ENCODE data around the gene ZNF816.
"Not testable (repeated sequence)": the region's sequence is repeated elsewhere in the genome, so short reads cannot be mapped to it uniquely, and the experiment has no call there.

ZNF816 gene

GRCh38 chr19:52924641-52925040, 38.0 kb downstream of the ZNF816 start:
- not testable (repeated sequence) for DNase-seq (ENCODE audit: low read depth in 2 of 2)

- DNase-seq (ENCODE audit: low read depth in 2 of 2) = no peak
Observed at GRCh38 chr19:52923778-52924593, 38.7 kb downstream of the ZNF816 start.

GRCh38 chr19:52922841-52923777, 39.6 kb downstream of the ZNF816 start, which contains the start of gene ZNF888:
Gene ZNF888, minus strand, starts transcription at chr19:52923428. Its CDS starts 5,555 bp downstream, at chr19:52917873.
- DNase-seq (ENCODE audit: low read depth in 2 of 2) = peak; percentile 72 to 73

DNA sequence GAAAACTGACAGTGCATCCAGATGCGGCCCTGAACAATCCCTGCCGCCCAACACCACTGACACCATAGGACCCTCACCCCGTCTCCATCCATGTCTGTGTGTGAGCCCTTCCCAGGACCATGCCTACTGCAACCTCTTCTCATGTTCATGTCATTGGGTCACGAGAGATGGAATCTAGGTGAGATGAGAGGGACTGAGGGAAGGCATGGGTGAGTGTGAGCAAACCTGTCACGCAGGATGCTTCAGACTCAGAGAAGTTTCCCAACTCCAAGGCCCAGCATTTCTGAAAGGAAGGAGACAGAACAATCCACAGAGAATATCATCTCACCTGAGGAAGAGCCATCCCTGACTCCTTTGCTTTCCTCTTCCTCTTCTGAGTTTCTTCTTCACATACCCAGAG, 45.1 kb downstream of the ZNF816 start:
- DNase-seq (ENCODE audit: low read depth in 2 of 2) = no peak

DNA sequence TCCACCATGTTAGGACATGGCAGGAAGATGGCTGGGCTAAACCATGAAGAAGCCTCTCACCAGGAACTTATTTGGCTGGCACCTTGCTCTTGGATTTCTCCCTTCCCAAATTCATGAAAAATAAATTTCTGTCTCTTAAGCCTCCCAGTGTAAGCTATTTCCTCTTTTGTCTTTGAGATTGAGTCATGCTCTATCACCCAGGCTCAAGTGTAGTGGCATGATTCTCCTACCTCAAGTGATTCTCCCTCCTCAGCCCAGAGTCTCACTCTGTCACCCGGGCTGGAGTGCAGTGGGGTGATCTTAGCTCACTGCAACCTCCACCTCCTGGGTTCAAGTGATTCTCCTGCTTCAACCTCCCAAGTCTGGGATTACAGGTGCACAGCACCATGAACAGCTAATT, 52.0 kb downstream of the ZNF816 start:
- no peak for DNase-seq (ENCODE audit: low read depth in 2 of 2)

DNA sequence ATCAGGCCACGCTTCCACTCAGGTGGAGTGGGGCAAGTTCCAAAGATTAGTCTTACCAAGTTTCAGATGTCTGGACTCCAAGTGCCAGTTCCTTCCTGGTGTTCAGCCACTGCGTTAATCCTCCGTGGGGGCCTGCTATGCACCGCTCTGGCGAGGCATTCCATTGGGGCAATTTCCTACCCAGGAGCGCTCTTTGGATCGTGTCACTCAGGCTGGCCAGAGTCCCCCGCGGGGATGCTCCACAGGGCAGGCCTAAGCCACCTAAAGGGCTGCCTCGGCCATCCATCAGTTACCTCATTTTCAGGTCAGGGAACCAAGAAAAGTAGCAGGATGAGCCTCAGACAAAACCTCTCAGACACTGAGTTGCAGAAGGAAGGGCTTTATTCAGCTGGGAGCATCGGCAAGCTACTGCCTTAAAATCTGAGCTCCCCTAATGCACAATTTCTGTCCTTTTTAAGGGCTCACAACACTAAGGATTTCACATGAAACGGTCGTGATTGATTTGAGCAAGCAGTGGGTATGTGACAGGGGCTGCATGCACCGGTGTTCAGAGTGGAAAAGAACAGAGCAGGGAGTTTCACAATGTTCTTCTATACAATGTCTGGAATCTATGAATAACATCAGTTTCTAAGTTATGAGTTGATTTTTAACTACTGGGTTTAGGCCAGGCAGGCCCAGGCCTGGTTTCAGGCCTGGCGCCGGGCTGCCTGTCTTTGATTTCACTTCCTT, 58.5 kb downstream of the ZNF816 start:
- not testable (repeated sequence) for DNase-seq (ENCODE audit: low read depth in 2 of 2)

DNA sequence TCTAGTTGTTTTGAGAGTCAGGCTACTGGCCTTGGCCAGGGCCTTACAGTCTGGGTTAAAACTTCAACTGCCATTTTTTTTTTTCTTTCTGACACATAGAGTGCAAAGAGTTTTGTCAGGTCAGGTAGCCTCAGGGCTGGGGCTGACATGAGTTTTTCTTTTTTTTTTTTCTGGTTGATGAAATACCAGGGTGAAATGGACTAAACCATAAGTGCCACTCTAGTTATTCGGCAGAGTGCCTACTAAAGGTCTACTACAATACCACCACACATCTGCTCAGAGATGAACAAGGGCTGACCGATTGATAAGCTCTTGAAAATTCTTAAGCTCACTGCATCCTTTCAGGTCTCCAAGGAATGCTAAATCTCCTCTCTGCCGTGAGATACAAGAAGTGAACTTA, 60.8 kb downstream of the ZNF816 start:
- DNase-seq (ENCODE audit: low read depth in 2 of 2) = no peak
